Pancreas (tissue), 10 donors: ENCODE results near the gene ISCA2. TPM values are rescaled to one million over a fixed set of nuclear protein-coding genes. Genes with fewer than 3 reads are reported as not detected.

Source experiments
- ATAC-seq, 4 donors: fragments of 200-7000 bp; cut with Tn5 transposase; one replicate each; pipeline versions ENCODE4 v1.8.0 to v1.9.1; 2020; ENCODE audit warnings: mild to moderate bottlenecking in 4 of 4, moderate library complexity in 4 of 4
- DNase-seq, 6 donors: peaks; one replicate each; pipeline ENCODE4 v3.0.0-alpha.2; 2020
- FAIRE-seq: peaks from 2 replicates; lab custom pipeline; 2012; peaks lifted over from hg19 to GRCh38; lab: Jason Lieb, UNC
- H3K27ac ChIP-seq, 4 donors: fragments of 200-600 bp; sonication (generic); 1 replicate in 3 of 4; 2 replicates in 1 of 4; pipeline versions ENCODE4 v1.5.0 to v1.8.0; 2020
- H3K27me3 ChIP-seq, 4 donors: fragments of 200-600 bp; one replicate each; pipeline ENCODE4 v1.8.0; 2021
- H3K36me3 ChIP-seq, 3 donors: fragments of 200-600 bp; sonication (generic) in 1 of 3; one replicate each; pipeline versions ENCODE4 v1.5.0 to v1.8.0; 2020 to 2021
- H3K4me1 ChIP-seq, 3 donors: fragments of 200-600 bp; one replicate each; pipeline ENCODE4 v1.8.0; 2021
- H3K4me3 ChIP-seq, 4 donors: fragments of 200-600 bp; sonication (generic) in 2 of 4; one replicate each; pipeline versions ENCODE4 v1.5.0 to v1.8.0; 2020 to 2021
- H3K9me3 ChIP-seq, 4 donors: fragments of 200-600 bp; one replicate each; pipeline ENCODE4 v1.8.0; 2021
- WGBS, 2 donors: extraction: QIAGEN DNeasy Blood & Tissue Kit; methylation state at CpG; one replicate each; pipeline ENCODE4 v1.1.7; 2013; 5-methylcytosine and 5-hydroxymethylcytosine counted together
- intact Hi-C, 3 donors: fragments of 100-400 bp; cut with DNase I; formaldehyde crosslinking; loops; one replicate each; pipeline versions ENCODE4 v1.11.1 to v1.14.2; 2022
- polyA plus RNA-seq, 2 donors: library from polyadenylated mRNA; stranded (reverse); fragments of 200-250 nt; gene quantifications; one replicate each; pipeline ENCODE4 v1.2.3, GENCODE V29; 2013
- total RNA-seq, 6 donors: library from RNA; stranded (reverse); fragmentation: NEBNext Ultra II Directional in 4 of 6; extraction: Animal tissue kit (Norgen Biotek cat#: 25700) in 4 of 6; gene quantifications; one replicate each; pipeline versions ENCODE4 v1.2.1 to v1.2.4, GENCODE V29; 2021 to 2023
- TF ChIP-seq, protein P1 (sequence below), 4 donors: fragments of 200-600 bp; sonication (generic) in 3 of 4; IDR thresholded peaks; one replicate each; pipeline versions ENCODE4 v1.5.0 to v1.8.0; 2021; ENCODE audit warnings: antibody characterized with exemption in 4 of 4
- donor health status: healthy with polysubstance abuse.
- donor health status: DM: no; HTN: no; CAD: no; lungs with moderate emphysema.
- donor health status: DM: no; HTN: no; CAD: no.
- donor health status: control.
- donor health status: control.
- donor health status: Bipolar disorder and iron deficiency.
- donor health status: DM: yes; HTN: yes; CAD: no.
- donor health status: DM: no; HTN: no; CAD: no.
- donor health status: DM: no; HTN: no; CAD: no.
- donor health status: DM: yes; HTN: yes; CAD: no.

Gene ISCA2
- total and polyA plus RNA-seq, 8 donors = 7.7 to 23.4 (median 10.0) TPM

DNA sequence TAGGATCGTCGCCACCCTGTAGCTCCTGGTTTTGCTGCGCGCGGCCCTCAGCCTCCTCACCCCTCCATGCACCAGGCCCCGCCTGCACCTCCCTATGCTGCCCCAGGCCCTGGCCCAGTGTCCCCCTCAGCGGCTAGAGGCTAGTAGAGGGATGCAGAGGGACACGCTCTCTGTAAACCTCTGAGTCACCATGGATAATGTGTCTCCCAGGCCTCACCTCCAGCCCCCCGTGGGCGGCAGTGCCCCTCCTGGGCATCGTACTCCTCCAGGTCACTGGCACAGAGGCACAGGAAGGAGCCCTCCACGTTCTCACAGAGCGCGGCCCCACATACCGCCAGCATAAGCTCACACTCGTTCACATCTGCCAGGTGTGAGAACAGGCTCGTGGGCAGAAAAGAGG, 12.3 kb downstream of the ISCA2 start:
- no peak for DNase-seq
- Histone ChIP-seq H3K27me3 (no peaks in the 10 kb centered on the region), H3K36me3 (no peaks in the 10 kb centered on the region), H3K4me1 (no peaks in the 10 kb centered on the region), H3K4me3 (no peak overlapping the region), H3K9me3 (no peaks in the 10 kb centered on the region), H3K27ac (no peak overlapping the region)
- TF ChIP-seq, protein P1, sequence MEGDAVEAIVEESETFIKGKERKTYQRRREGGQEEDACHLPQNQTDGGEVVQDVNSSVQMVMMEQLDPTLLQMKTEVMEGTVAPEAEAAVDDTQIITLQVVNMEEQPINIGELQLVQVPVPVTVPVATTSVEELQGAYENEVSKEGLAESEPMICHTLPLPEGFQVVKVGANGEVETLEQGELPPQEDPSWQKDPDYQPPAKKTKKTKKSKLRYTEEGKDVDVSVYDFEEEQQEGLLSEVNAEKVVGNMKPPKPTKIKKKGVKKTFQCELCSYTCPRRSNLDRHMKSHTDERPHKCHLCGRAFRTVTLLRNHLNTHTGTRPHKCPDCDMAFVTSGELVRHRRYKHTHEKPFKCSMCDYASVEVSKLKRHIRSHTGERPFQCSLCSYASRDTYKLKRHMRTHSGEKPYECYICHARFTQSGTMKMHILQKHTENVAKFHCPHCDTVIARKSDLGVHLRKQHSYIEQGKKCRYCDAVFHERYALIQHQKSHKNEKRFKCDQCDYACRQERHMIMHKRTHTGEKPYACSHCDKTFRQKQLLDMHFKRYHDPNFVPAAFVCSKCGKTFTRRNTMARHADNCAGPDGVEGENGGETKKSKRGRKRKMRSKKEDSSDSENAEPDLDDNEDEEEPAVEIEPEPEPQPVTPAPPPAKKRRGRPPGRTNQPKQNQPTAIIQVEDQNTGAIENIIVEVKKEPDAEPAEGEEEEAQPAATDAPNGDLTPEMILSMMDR (IDR thresholded peaks at IDR 0.05) = no peak
- no peak for ATAC-seq
- intact Hi-C loops = no loop called here
- no peak for FAIRE-seq
- WGBS, 2 donors = 81 to 83% methylated on average over 17 of the region's 17 CpGs

DNA sequence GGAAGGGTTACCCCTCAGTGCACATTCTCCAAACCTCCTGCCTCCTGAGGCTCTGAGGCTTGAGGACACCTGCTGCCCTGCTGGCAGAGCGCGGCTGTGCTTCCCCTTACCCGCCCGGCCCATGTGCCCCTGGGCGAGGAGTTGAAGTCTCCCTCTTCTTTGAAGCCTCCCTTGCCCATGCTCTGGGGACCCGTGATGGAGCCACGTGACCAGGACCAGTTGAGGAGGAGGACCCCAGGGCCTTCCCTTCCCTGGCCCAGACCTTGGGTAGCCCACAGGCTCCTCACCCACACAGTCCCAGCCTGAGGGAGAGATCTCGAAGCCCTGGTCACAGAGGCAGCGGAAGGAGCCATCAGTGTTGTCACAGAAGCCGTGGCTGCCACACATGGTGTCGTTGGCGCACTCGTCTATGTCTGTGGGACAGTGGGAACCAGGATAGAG, 12.9 kb downstream of the ISCA2 start:
- DNase-seq = no peak
- no peak overlapping the region for H3K27ac ChIP-seq
- FAIRE-seq = no peak

DNA sequence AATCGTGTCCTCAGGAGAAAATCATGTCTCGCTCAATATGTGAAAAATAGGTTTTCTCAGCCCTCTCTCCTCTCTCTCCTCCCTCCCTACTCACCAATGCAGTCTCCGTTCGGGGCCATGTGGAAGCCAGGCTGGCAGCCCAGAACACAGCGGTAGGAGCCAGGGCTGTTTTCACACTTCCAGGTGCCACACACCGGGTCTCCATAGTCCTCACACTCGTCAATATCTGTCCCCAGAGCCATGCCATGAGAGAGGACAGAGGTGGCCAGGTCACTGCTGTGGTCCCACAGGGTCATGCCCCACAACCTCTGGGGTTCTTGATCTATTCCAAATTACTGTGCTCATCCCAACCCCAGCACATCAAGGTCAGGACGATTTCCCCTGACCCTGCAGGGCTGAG, 13.5 kb downstream of the ISCA2 start:
- no peak overlapping the region for H3K27ac ChIP-seq
- no peaks in the 10 kb centered on the region for H3K4me1 ChIP-seq
- WGBS, 2 donors = 67 to 69% methylated on average over 8 of the region's 8 CpGs
- H3K9me3 ChIP-seq = no peaks in the 10 kb centered on the region
- H3K36me3 ChIP-seq = no peaks in the 10 kb centered on the region
- intact Hi-C loops = no loop called here
- FAIRE-seq (no peak), ATAC-seq (no peak), DNase-seq (no peak)
- H3K27me3 ChIP-seq = no peaks in the 10 kb centered on the region
- TF ChIP-seq, protein P1 (IDR thresholded peaks at IDR 0.05) = no peak
- no peak overlapping the region for H3K4me3 ChIP-seq

More for the DNA sequence above, 12.9 kb downstream of the ISCA2 start:
- no peaks in the 10 kb centered on the region for H3K4me1 ChIP-seq
- H3K9me3 ChIP-seq = no peaks in the 10 kb centered on the region
- no peak for ATAC-seq
- H3K36me3 ChIP-seq = no peaks in the 10 kb centered on the region
- TF ChIP-seq, protein P1 (IDR thresholded peaks at IDR 0.05) = no peak
- H3K4me3 ChIP-seq = no peak overlapping the region
- WGBS, 2 donors = 89 to 93% methylated on average over 13 of the region's 13 CpGs
- intact Hi-C loops = no loop called here
- no peaks in the 10 kb centered on the region for H3K27me3 ChIP-seq

DNA sequence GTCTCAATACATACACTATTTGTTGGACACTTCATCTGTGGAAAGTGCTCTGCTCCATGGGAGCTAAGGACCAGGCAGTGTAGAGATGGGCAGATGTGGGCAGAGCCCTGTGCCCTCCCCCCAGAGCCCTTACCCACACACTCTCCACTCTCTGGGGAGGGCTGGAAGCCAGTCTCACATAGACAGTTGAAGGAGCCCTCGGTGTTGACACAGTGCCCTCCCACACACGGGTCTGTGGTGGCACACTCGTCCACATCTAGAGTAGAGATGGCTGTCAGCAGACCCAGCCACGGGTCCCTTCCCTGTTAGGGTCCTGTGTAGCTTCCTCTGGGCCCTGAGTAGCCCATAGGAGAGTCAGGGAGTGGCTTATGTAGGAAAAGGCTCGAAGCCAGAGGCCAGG, 14.3 kb downstream of the ISCA2 start:
- H3K27ac ChIP-seq = no peak overlapping the region
- DNase-seq = no peak
- intact Hi-C loops = no loop called here

DNA sequence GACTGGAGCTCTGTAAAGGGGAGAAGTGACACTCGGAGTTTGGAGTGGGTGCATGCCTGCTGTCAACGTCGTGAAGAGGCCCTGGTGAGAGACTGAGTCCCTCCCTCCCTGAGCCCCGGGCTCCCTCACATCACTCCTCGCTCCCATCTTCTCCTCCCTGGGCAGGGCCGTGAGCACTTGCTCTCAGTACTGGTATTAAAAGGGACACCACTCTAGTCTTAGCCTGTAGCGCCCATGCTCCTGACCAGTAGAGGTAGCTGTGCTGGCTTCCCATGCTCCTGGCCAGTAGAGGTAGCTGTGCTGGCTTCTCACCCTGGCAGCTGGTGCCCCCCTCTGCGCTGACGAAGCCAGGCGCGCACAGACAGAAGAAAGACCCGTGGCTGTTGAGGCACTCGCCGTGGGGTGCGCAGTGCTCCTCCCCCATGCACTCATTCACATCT, 14.7 kb downstream of the ISCA2 start:
- H3K27me3 ChIP-seq = no peaks in the 10 kb centered on the region
- WGBS, 2 donors = 67 to 82% methylated on average over 14 to 15 of the region's 15 CpGs
- ATAC-seq (no peak), FAIRE-seq (no peak), DNase-seq (no peak)
- TF ChIP-seq, protein P1 (IDR thresholded peaks at IDR 0.05) = no peak
- H3K4me1 ChIP-seq = no peaks in the 10 kb centered on the region
- no peak overlapping the region for H3K27ac ChIP-seq
- no peaks in the 10 kb centered on the region for H3K9me3 ChIP-seq
- H3K36me3 ChIP-seq = no peaks in the 10 kb centered on the region
- intact Hi-C loops = no loop called here
- no peak overlapping the region for H3K4me3 ChIP-seq

More for the DNA sequence above, 14.3 kb downstream of the ISCA2 start:
- Histone ChIP-seq H3K27me3 (no peaks in the 10 kb centered on the region), H3K4me1 (no peaks in the 10 kb centered on the region), H3K4me3 (no peak overlapping the region), H3K36me3 (no peaks in the 10 kb centered on the region), H3K9me3 (no peaks in the 10 kb centered on the region)
- no peak for ATAC-seq
- 61 to 62% methylated on average over 5 of the region's 5 CpGs for WGBS, 2 donors
- no peak for FAIRE-seq
- TF ChIP-seq, protein P1 (IDR thresholded peaks at IDR 0.05) = no peak
